MM.1S (cell line): ENCODE data around the gene IL1B.

Experiments used
- DNase-seq: peaks from one replicate; pipeline ENCODE4 v3.0.0-alpha.2; 2015
- H2AFZ ChIP-seq: fragments of 300-600 bp; sonication (generic); 2 replicates; pipeline ENCODE4 v1.6.0; 2016; ENCODE audit warnings: antibody characterized with exemption, low read length
- H3F3A ChIP-seq: fragments of 300-600 bp; sonication (generic); 2 replicates; pipeline ENCODE4 v1.6.1; 2016; ENCODE audit warnings: mild to moderate bottlenecking, antibody characterized with exemption, low read length, moderate library complexity, mixed read lengths; ENCODE audit not compliant: insufficient read depth
- H3K27ac ChIP-seq: fragments of 300-600 bp; sonication (generic); 2 replicates; pipeline ENCODE4 v1.5.1; 2016; ENCODE audit warnings: mild to moderate bottlenecking, low read length
- H3K27me3 ChIP-seq: fragments of 300-600 bp; sonication (generic); replicated peaks from 2 replicates; pipeline ENCODE4 v1.6.0; 2016; ENCODE audit warnings: low read length; ENCODE audit not compliant: insufficient read depth
- H3K36me3 ChIP-seq: fragments of 300-600 bp; sonication (generic); replicated peaks from 2 replicates; pipeline ENCODE4 v1.6.1; 2016; ENCODE audit warnings: mild to moderate bottlenecking, low read length, mixed read lengths; ENCODE audit not compliant: insufficient read depth
- H3K4me1 ChIP-seq: fragments of 300-600 bp; sonication (generic); 2 replicates; pipeline ENCODE4 v1.6.1; 2016; ENCODE audit warnings: low read length, mixed read lengths
- H3K4me2 ChIP-seq: fragments of 300-600 bp; sonication (generic); 2 replicates; pipeline ENCODE4 v1.6.0; 2016; ENCODE audit warnings: low read depth, low read length
- H3K4me3 ChIP-seq: fragments of 300-600 bp; sonication (generic); 2 replicates; pipeline ENCODE4 v1.5.1; 2016; ENCODE audit warnings: low read length, mixed read lengths
- H3K79me2 ChIP-seq: fragments of 300-600 bp; sonication (generic); 2 replicates; pipeline ENCODE4 v1.6.1; 2016; ENCODE audit warnings: mixed run types, low read length, mixed read lengths
- H3K9ac ChIP-seq: fragments of 300-600 bp; sonication (generic); 2 replicates; pipeline ENCODE4 v1.6.1; 2016; ENCODE audit warnings: low read length, mixed read lengths
- H3K9me2 ChIP-seq: fragments of 300-600 bp; sonication (generic); replicated peaks from 2 replicates; pipeline ENCODE4 v1.6.1; 2016; ENCODE audit warnings: mild to moderate bottlenecking, low read length, mixed read lengths; ENCODE audit not compliant: insufficient read depth
- H3K9me3 ChIP-seq: fragments of 300-600 bp; sonication (generic); replicated peaks from 2 replicates; pipeline ENCODE4 v1.6.1; 2016; ENCODE audit warnings: mild to moderate bottlenecking, low read length, mixed read lengths; ENCODE audit not compliant: insufficient read depth
- H4K20me1 ChIP-seq: fragments of 300-600 bp; sonication (generic); 2 replicates; pipeline ENCODE4 v1.6.1; 2016; ENCODE audit warnings: mild to moderate bottlenecking, low read length, moderate library complexity, mixed read lengths; ENCODE audit not compliant: insufficient read depth
- CTCF ChIP-seq: fragments of 300-600 bp; sonication (generic); IDR thresholded peaks from 2 replicates; pipeline ENCODE4 v1.5.1; 2016; ENCODE audit warnings: antibody characterized with exemption, low read length, mixed read lengths
- EZH2 ChIP-seq: fragments of 300-600 bp; sonication (generic); optimal IDR thresholded peaks from 2 replicates; pipeline ENCODE3; 2017; ENCODE audit warnings: low read depth, mild to moderate bottlenecking, antibody characterized with exemption, low read length, mixed read lengths
- EZH2phosphoT487 ChIP-seq: fragments of 300-600 bp; sonication (generic); IDR thresholded peaks from 2 replicates; pipeline ENCODE4 v1.6.1; 2018; ENCODE audit warnings: antibody characterized with exemption, low read length

IL1B gene

GRCh38 chr2:112821682-112822081, 14.9 kb downstream of the IL1B start:
- Histone ChIP-seq H3K9ac (no peak overlapping the region), H3K4me1 (no peaks in the 10 kb centered on the region), H2AFZ (no peak overlapping the region), H3K36me3 (no peaks in the 10 kb centered on the region), H3K4me3 (no peak overlapping the region), H3F3A (no peaks in the 10 kb centered on the region), H3K9me3 (no peaks in the 10 kb centered on the region), H3K9me2 (no peaks in the 10 kb centered on the region), H3K27ac (no peak overlapping the region), H3K4me2 (no peak overlapping the region), H3K27me3 (no peaks in the 10 kb centered on the region), H3K79me2 (no peaks in the 10 kb centered on the region), H4K20me1 (no peaks in the 10 kb centered on the region)
- no peak for DNase-seq
- TF ChIP-seq EZH2phosphoT487 (no peak), CTCF (no peak), EZH2 (no peak)

- no peak overlapping the region for H3K4me2 ChIP-seq
- no peak for DNase-seq
- H3K4me1 ChIP-seq: no peaks in the 10 kb centered on the region
Measured at GRCh38 chr2:112821142-112821541, 15.4 kb downstream of the IL1B start.

GRCh38 chr2:112820343-112820742, 16.2 kb downstream of the IL1B start:
- no peak overlapping the region for H3K4me3 ChIP-seq
- no peaks in the 10 kb centered on the region for H4K20me1 ChIP-seq
- no peaks in the 10 kb centered on the region for H3F3A ChIP-seq
- no peaks in the 10 kb centered on the region for H3K4me1 ChIP-seq
- H3K9me2 ChIP-seq: no peaks in the 10 kb centered on the region
- no peaks in the 10 kb centered on the region for H3K9me3 ChIP-seq
- H3K36me3 ChIP-seq: no peaks in the 10 kb centered on the region
- H3K27ac ChIP-seq: no peak overlapping the region
- no peak overlapping the region for H3K9ac ChIP-seq
- DNase-seq: no peak
- H3K27me3 ChIP-seq: no peaks in the 10 kb centered on the region
- H3K4me2 ChIP-seq: no peak overlapping the region
- no peak overlapping the region for H2AFZ ChIP-seq
- TF ChIP-seq CTCF: no peak
- no peak for TF ChIP-seq EZH2phosphoT487
- no peak for TF ChIP-seq EZH2
- no peaks in the 10 kb centered on the region for H3K79me2 ChIP-seq

More at GRCh38 chr2:112821142-112821541, 15.4 kb downstream of the IL1B start:
- TF ChIP-seq EZH2phosphoT487 (no peak), CTCF (no peak), EZH2 (no peak)
- Histone ChIP-seq H3K4me3 (no peak overlapping the region), H3F3A (no peaks in the 10 kb centered on the region), H3K9me2 (no peaks in the 10 kb centered on the region), H4K20me1 (no peaks in the 10 kb centered on the region), H3K9ac (no peak overlapping the region), H2AFZ (no peak overlapping the region), H3K9me3 (no peaks in the 10 kb centered on the region), H3K36me3 (no peaks in the 10 kb centered on the region), H3K27me3 (no peaks in the 10 kb centered on the region), H3K27ac (no peak overlapping the region), H3K79me2 (no peaks in the 10 kb centered on the region)

- no peaks in the 10 kb centered on the region for H3K79me2 ChIP-seq
- no peak overlapping the region for H2AFZ ChIP-seq
- no peaks in the 10 kb centered on the region for H3K27me3 ChIP-seq
- H3K9me3 ChIP-seq: no peaks in the 10 kb centered on the region
- no peak overlapping the region for H3K27ac ChIP-seq
- H3K4me2 ChIP-seq: no peak overlapping the region
- no peak overlapping the region for H3K9ac ChIP-seq
- no peak overlapping the region for H3K4me3 ChIP-seq
- TF ChIP-seq CTCF (no peak), EZH2phosphoT487 (no peak), EZH2 (no peak)
- H3K36me3 ChIP-seq: no peaks in the 10 kb centered on the region
- no peaks in the 10 kb centered on the region for H3F3A ChIP-seq
- H3K9me2 ChIP-seq: no peaks in the 10 kb centered on the region
- no peaks in the 10 kb centered on the region for H3K4me1 ChIP-seq
- H4K20me1 ChIP-seq: no peaks in the 10 kb centered on the region
- DNase-seq: no peak
Measured at GRCh38 chr2:112819081-112819480, 17.5 kb downstream of the IL1B start.
